ENCODE data around the gene RAI1.

RAI1 gene

DNA sequence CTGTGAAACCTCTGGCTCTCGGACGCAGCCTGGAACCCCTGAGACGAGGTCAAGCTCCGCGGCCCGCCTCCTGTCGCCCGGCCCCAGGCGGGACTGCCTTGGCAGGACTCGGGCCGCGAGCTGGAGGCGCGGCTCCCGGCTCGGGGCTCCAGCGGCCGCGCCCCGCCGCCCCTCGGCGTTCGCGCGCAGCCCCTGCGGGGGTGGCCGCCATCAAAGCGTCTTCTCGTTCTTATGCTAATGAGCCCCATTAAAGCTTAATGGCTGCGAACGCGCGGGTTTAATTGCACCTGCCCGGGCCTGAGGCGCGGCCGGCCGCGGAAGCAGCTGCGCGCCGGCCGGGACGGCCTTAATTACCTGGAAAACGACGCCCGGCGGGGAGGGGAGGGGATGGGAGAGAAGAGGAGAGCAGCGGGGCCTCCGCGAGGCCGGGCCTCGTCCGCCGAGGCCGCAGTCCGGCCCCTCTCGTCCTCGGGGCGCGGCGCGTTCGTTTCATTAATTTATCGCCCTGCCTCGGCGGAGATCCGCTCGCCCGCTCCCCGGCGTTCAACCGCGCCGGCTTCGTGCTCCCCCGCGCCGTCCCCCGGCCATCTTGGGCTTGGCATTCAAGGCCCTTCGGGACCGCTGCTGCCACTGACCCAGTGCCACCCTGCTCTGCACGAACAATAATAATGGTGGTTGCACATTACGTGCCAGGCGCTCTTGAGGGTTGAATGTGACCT is 19.2 kb downstream of the RAI1 start:
- no peak for DNase-seq

GRCh38 chr17:17701112-17701511 is 19.9 kb downstream of the RAI1 start:
- no peak for DNase-seq

DNA sequence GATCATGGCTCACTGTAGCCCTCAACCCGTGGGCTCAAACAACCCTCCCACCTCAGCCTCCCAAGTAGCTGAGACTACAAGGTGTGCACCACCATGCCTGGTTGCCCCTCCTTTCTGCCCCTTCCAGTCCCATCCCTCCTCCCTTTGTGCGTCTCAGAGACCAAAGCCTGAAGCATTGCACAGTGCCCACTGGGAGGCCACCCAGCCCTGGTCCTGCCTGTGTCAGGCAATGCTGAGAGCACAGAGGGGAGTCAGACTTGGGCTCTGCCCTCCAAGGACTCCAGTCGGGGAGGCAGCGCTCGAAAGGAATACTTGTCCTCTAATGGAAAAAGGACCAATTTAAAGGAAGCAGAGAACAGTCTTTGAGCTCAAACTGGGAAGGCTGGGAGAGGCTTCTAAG is 20.4 kb downstream of the RAI1 start:
- DNase-seq = no peak

- DNase-seq = no peak
Observed at GRCh38 chr17:17702449-17703139, 21.3 kb downstream of the RAI1 start.

- peak; percentile 85 for DNase-seq
Observed at GRCh38 chr17:17703140-17703919, 22.1 kb downstream of the RAI1 start.

GRCh38 chr17:17704931-17705330 is 23.7 kb downstream of the RAI1 start:
- no peak for DNase-seq

- DNase-seq = no peak
Observed at GRCh38 chr17:17706140-17707060, 25.1 kb downstream of the RAI1 start.

DNA sequence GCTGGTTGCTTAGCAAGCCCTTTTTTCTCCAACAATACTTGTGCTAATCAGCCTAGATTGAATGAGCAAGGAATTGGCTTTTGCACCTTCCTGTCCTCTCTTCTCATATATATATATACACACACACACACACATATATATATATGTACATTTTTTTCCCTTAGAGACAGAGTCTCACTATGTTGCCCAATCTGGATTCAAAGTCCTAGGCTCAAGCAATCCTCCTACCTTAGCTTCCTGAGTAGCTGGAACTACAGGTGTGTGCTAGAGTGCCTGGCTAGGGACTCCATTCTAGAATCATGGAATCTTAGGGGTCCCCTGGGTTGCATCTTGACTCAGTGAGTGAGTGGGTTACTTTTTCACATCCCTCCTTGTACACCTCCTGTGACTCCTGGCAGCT is 27.0 kb downstream of the RAI1 start:
- DNase-seq = no peak

DNA sequence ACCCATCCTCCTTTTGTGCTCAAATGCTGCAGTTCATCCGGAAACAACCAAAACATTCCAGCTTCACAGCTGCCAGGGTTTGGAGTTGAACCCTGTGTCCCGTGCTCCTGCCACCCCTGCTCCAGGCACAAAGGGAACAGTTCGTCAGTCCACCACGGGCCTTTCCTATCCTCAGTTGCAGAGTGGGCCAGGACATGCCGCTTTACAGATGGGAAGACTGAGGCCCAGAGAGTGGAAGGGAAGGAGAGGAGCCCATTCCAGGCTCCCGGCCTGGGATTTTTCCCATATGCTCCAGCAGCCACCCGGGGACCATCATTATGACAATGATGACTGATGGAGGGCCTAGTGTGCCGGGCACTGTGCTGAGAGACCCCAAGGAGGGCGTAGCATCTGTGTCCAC is 27.6 kb downstream of the RAI1 start:
- no peak for DNase-seq

- no peak for DNase-seq
Observed at GRCh38 chr17:17709815-17710321, 28.6 kb downstream of the RAI1 start.

GRCh38 chr17:17710355-17710727 is 29.1 kb downstream of the RAI1 start:
- DNase-seq = no peak

- peak; percentile 51 for DNase-seq
Observed at GRCh38 chr17:17710728-17711541, 29.7 kb downstream of the RAI1 start.

- no peak for DNase-seq
Observed at GRCh38 chr17:17711641-17712162, 30.4 kb downstream of the RAI1 start.

DNA sequence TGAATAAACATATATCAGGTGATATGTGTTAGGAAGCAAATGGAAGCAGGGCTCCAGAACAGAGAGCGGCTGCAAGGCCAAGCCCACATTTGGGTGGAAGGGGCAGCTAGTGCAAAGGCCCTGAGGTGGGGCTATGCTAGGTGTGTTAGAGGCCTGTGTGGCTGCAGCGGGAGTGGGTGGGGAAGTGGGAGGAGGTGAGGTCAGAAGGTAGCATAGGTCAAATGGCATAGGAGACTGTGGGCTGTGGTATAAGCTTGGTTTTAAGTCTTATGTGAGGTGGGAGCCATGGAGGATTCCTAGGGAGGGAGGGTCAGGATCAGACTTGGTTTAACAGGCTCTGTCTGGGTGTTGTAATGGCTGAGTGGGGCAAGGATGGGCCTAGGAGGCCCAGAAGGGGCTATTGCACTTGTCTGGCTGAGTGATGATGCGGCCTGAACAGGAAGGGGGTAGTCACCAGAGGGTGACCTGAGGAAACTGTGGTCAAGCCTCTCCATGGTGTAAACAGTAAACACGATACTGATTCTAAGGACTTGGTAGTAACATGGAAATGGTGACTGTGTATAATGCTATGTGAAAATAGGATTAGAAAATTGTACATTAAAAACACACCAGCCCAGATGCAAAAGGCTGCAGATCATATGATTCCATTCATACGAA is 31.1 kb downstream of the RAI1 start:
- DNase-seq = no peak

GRCh38 chr17:17713839-17714238 is 32.6 kb downstream of the RAI1 start:
- no peak for DNase-seq

GRCh38 chr17:17714261-17714866 is 33.1 kb downstream of the RAI1 start:
- no peak for DNase-seq

- DNase-seq = no peak
Observed at GRCh38 chr17:17714879-17715278, 33.6 kb downstream of the RAI1 start.

- DNase-seq = no peak
Observed at GRCh38 chr17:17716837-17717523, 35.7 kb downstream of the RAI1 start.

- no peak for DNase-seq
Observed at GRCh38 chr17:17718251-17718650, 37.0 kb downstream of the RAI1 start.
